Left ventricle myocardium inferior (tissue), 1 donor: ENCODE measurements around the gene CDH12. TPM values are rescaled to one million over a fixed set of nuclear protein-coding genes. Genes with fewer than 3 reads are reported as not detected.

Experiments used
- DNase-seq: peaks from one replicate; pipeline ENCODE4 v3.0.0-alpha.2; 2020
- H3K27ac ChIP-seq: fragments of 200-600 bp; replicated peaks from 2 replicates; pipeline ENCODE4 v1.8.0; 2021
- H3K27me3 ChIP-seq: fragments of 200-600 bp; 2 replicates; pipeline ENCODE4 v1.8.0; 2021; ENCODE audit warnings: low read depth
- H3K36me3 ChIP-seq: fragments of 200-600 bp; 2 replicates; pipeline ENCODE4 v1.8.0; 2021
- H3K4me1 ChIP-seq: fragments of 200-600 bp; 2 replicates; pipeline ENCODE4 v1.8.0; 2021
- H3K4me3 ChIP-seq: fragments of 200-600 bp; 2 replicates; pipeline ENCODE4 v1.8.0; 2021; ENCODE audit warnings: mild to moderate bottlenecking, moderate library complexity
- H3K9me3 ChIP-seq: fragments of 200-600 bp; replicated peaks from 2 replicates; pipeline ENCODE4 v1.8.0; 2021
- intact Hi-C: fragments of 100-400 bp; cut with micrococcal nuclease; formaldehyde crosslinking; loops from one replicate; pipeline ENCODE4 v1.11.0; 2022
- total RNA-seq: library from RNA; stranded (reverse); fragmentation: NEBNext Ultra II Directional; extraction: Animal tissue kit (Norgen Biotek cat#: 25700); gene quantifications from one replicate; pipeline ENCODE4 v1.2.1, GENCODE V29; 2021
- TF ChIP-seq, protein P1 (sequence below): fragments of 200-600 bp; IDR thresholded peaks from 2 replicates; pipeline ENCODE4 v1.8.0; 2021; ENCODE audit warnings: antibody characterized with exemption, mild to moderate bottlenecking, borderline replicate concordance
- donor health status: DM: no; HTN: yes; CAD: no; lungs with severe emphysema.

The CDH12 gene
- total RNA-seq, 1 donor from 2014 or later = not detected

DNA sequence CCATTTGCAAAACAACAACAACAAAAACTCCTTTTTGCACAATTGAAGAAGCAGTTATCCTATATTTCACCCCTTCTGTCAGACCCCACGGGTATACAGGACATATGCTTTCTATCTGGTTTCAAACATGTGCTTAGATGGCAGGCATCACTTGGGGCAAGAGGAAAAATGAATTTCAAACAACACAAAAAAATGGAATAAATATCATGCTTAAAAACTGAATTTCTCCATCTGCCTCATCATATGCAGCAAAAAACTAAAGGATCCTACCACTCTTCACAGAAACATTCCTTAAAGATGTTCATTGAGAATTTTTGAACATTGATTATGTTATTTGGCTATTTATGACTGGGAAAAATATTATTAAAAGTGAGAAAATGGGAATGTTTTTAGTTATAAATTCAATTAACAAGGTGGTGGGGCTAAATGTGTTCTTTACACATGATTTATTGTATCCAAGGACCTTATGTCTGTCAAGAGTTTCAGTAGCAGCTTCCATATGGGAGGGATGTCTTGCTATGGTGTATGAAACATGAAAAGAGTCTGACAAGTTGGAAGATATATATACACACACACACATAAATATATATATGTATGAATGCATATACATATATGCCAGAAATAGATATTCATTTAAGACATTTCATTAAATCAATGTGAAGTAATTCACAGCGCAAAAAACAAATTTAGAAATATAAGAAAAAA, 358.0 kb downstream of the CDH12 start:
- Histone ChIP-seq H3K27ac (no peak overlapping the region), H3K4me3 (no peak overlapping the region), H3K4me1 (no peaks in the 10 kb centered on the region), H3K36me3 (no peaks in the 10 kb centered on the region), H3K27me3 (no peaks in the 10 kb centered on the region), H3K9me3 (no peaks in the 10 kb centered on the region)
- TF ChIP-seq, protein P1, sequence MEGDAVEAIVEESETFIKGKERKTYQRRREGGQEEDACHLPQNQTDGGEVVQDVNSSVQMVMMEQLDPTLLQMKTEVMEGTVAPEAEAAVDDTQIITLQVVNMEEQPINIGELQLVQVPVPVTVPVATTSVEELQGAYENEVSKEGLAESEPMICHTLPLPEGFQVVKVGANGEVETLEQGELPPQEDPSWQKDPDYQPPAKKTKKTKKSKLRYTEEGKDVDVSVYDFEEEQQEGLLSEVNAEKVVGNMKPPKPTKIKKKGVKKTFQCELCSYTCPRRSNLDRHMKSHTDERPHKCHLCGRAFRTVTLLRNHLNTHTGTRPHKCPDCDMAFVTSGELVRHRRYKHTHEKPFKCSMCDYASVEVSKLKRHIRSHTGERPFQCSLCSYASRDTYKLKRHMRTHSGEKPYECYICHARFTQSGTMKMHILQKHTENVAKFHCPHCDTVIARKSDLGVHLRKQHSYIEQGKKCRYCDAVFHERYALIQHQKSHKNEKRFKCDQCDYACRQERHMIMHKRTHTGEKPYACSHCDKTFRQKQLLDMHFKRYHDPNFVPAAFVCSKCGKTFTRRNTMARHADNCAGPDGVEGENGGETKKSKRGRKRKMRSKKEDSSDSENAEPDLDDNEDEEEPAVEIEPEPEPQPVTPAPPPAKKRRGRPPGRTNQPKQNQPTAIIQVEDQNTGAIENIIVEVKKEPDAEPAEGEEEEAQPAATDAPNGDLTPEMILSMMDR = no peak
- intact Hi-C loops = no loop called here
- no peak for DNase-seq

DNA sequence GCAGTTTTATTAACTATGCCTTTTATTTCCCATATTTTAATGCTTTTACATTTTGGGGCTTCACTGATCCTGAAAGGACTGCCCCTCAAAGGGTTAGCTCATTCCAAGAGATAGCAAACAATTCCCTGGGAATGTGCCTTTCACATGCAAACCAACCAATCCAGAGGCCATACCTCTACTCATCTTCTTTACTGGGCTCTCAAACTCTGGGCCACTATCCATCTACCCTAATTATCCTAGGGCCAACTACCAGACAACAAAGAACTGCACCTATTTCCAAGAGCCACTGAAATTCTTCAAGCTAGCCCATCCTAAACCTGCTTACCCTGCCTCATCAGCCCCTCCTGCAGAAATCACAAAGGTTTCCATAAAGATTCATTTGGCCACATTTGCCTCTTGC, 364.7 kb downstream of the CDH12 start:
- H3K36me3 ChIP-seq = no peaks in the 10 kb centered on the region
- no peak for DNase-seq
- TF ChIP-seq, protein P1 = no peak
- intact Hi-C loops = no loop called here
- no peaks in the 10 kb centered on the region for H3K4me1 ChIP-seq
- no peaks in the 10 kb centered on the region for H3K27me3 ChIP-seq
- H3K9me3 ChIP-seq = peaks cover 4% of the 10 kb centered on the region
- no peak overlapping the region for H3K4me3 ChIP-seq
- H3K27ac ChIP-seq = no peak overlapping the region

DNA sequence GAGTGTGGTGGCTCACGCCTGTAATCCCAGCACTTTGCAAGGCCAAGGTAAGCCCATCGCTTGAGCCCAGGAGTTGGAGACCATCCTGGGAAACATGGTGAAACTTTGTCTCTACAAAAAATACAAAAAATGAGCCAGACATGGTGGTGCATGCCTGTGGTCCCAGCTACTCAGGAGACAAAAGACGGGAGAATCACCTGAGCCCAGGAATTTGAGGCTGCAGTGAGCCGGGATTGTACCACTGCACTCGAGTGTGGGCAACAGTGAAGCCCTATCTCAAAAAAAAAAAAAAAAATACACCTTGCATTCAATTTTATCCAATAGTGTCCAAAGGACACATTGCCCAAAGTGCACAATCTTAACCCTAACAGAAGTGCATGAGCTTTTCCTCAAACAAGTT, 372.8 kb downstream of the CDH12 start:
- intact Hi-C loops = no loop called here
- TF ChIP-seq, protein P1 = no peak
- no peak overlapping the region for H3K27ac ChIP-seq

DNA sequence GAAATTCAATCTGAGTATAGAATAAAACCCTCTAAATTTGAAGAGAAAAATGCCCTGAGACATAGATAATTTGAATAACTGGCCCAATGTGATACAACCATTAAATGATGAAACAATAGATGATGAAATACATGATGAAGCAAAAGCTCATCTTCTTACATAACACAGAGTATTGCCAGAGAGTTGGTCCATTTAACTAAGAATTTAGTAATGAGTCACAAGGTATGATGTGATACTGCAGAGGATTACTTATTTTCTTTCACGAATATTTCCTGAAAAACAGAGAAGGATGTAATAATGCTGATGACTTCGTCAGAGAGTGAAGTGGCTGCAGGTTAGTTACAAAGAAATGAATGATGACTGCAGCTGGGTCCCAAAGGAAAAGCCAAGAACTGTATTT, 379.3 kb downstream of the CDH12 start:
- TF ChIP-seq, protein P1 = no peak
- DNase-seq = no peak
- intact Hi-C loops = no loop called here

More for the DNA sequence above, 372.8 kb downstream of the CDH12 start:
- H3K9me3 ChIP-seq = peaks cover 8% of the 10 kb centered on the region
- H3K36me3 ChIP-seq = no peaks in the 10 kb centered on the region
- H3K4me1 ChIP-seq = no peaks in the 10 kb centered on the region
- H3K4me3 ChIP-seq = no peak overlapping the region
- DNase-seq = no peak
- no peaks in the 10 kb centered on the region for H3K27me3 ChIP-seq

DNA sequence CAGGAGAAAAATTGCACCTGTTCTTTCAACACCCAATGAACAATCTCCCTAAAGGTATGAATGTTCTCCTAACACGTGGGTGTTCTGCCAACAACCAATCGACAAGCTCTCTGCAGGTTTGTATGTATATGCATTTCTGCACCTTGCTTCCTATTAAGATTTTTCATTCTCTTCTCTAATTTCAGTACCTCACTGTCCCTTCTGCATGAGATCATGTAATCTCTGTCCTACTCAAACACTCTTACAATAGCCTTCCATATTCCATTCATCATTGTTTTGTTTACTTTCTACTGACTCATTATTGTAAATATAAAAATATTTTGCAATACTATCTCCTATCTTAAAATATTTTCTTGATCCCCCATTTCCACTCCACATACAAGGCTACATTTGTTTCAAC, 382.0 kb downstream of the CDH12 start:
- no peaks in the 10 kb centered on the region for H3K27me3 ChIP-seq
- H3K27ac ChIP-seq = no peak overlapping the region
- H3K9me3 ChIP-seq = no peaks in the 10 kb centered on the region
- intact Hi-C loops = no loop called here
- H3K36me3 ChIP-seq = no peaks in the 10 kb centered on the region
- no peaks in the 10 kb centered on the region for H3K4me1 ChIP-seq
- no peak overlapping the region for H3K4me3 ChIP-seq
- TF ChIP-seq, protein P1 = no peak
- DNase-seq = no peak

More for the DNA sequence above, 379.3 kb downstream of the CDH12 start:
- no peaks in the 10 kb centered on the region for H3K27me3 ChIP-seq
- no peaks in the 10 kb centered on the region for H3K4me1 ChIP-seq
- H3K9me3 ChIP-seq = peaks cover 8% of the 10 kb centered on the region
- no peak overlapping the region for H3K4me3 ChIP-seq
- H3K36me3 ChIP-seq = no peaks in the 10 kb centered on the region
- H3K27ac ChIP-seq = no peak overlapping the region
